Measurements from ENCODE around the gene PTN. TPM values are rescaled to one million over a fixed set of nuclear protein-coding genes. Genes with fewer than 3 reads are reported as not detected.
A peak's percentile ranks its signal among the peaks of the same experiment; 100 is the strongest.

PTN gene
- 11.9 and 12.5 TPM in 2 replicates for total RNA-seq (2014; rRNA removed; shearing (Covaris generic))

- peak; percentile 61 for DNase-seq (ENCODE audit: low spot score)
Observed at GRCh38 chr7:137343281-137343841, at the start of gene PTN. Gene PTN, minus strand, starts transcription at chr7:137343733. Its CDS starts 88,760 bp downstream, at chr7:137254973.

- DNase-seq (ENCODE audit: low spot score): no peak
Observed at GRCh38 chr7:137390076-137390475, 46.5 kb upstream of the PTN start.

- no peak for DNase-seq (ENCODE audit: low spot score)
Observed at GRCh38 chr7:137388916-137389315, 45.4 kb upstream of the PTN start.

- no peak for DNase-seq (ENCODE audit: low spot score)
Observed at GRCh38 chr7:137386966-137387365, 43.4 kb upstream of the PTN start.

- DNase-seq (ENCODE audit: low spot score): no peak
Observed at GRCh38 chr7:137381045-137381444, 37.5 kb upstream of the PTN start.

GRCh38 chr7:137373507-137373906 is 30.0 kb upstream of the PTN start:
- no peak for DNase-seq (ENCODE audit: low spot score)

GRCh38 chr7:137371616-137372015 is 28.1 kb upstream of the PTN start:
- no peak for DNase-seq (ENCODE audit: low spot score)

GRCh38 chr7:137366995-137367394 is 23.5 kb upstream of the PTN start:
- no peak for DNase-seq (ENCODE audit: low spot score)

- no peak for DNase-seq (ENCODE audit: low spot score)
Observed at GRCh38 chr7:137363683-137364082, 20.1 kb upstream of the PTN start.

- DNase-seq (ENCODE audit: low spot score): peak; percentile 21
Observed at GRCh38 chr7:137360087-137360679, 16.6 kb upstream of the PTN start.

- no peak for DNase-seq (ENCODE audit: low spot score)
Observed at GRCh38 chr7:137354961-137355360, 11.4 kb upstream of the PTN start.

- DNase-seq (ENCODE audit: low spot score): no peak
Observed at GRCh38 chr7:137354396-137354795, 10.9 kb upstream of the PTN start.

- no peak for DNase-seq (ENCODE audit: low spot score)
Observed at GRCh38 chr7:137351941-137352340, 8.4 kb upstream of the PTN start.

GRCh38 chr7:137345799-137346449 is 2.4 kb upstream of the PTN start:
- no peak for DNase-seq (ENCODE audit: low spot score)

GRCh38 chr7:137342828-137343261 is 688 bp downstream of the PTN start:
- no peak for DNase-seq (ENCODE audit: low spot score)

- DNase-seq (ENCODE audit: low spot score): no peak
Observed at GRCh38 chr7:137342265-137342664, 1.3 kb downstream of the PTN start.

- DNase-seq (ENCODE audit: low spot score): no peak
Observed at GRCh38 chr7:137337902-137338301, 5.6 kb downstream of the PTN start.

- no peak for DNase-seq (ENCODE audit: low spot score)
Observed at GRCh38 chr7:137335814-137336213, 7.7 kb downstream of the PTN start.

- no peak for DNase-seq (ENCODE audit: low spot score)
Observed at GRCh38 chr7:137331378-137331777, 12.2 kb downstream of the PTN start.

GRCh38 chr7:137329411-137329810 is 14.1 kb downstream of the PTN start:
- no peak for DNase-seq (ENCODE audit: low spot score)

- no peak for DNase-seq (ENCODE audit: low spot score)
Observed at GRCh38 chr7:137328373-137329120, 15.0 kb downstream of the PTN start.

GRCh38 chr7:137325927-137326326 is 17.6 kb downstream of the PTN start:
- DNase-seq (ENCODE audit: low spot score): no peak
